Femur (tissue), 1 donor: ENCODE measurements around the gene CCT2.
A peak's percentile ranks its signal among the peaks of the same experiment; 100 is the strongest.
"Not testable (repeated sequence)": the region's sequence is repeated elsewhere in the genome, so short reads cannot be mapped to it uniquely, and the experiment has no call there.

Experiments used
- DNase-seq: peaks from one replicate; pipeline ENCODE4 v3.0.0-alpha.2; 2017

CCT2 gene

GRCh38 chr12:69589082-69589481, 3.8 kb downstream of the CCT2 start:
- DNase-seq: no peak

GRCh38 chr12:69595689-69596088, 10.4 kb downstream of the CCT2 start:
- DNase-seq: no peak

GRCh38 chr12:69598174-69598753, 13.0 kb downstream of the CCT2 start:
- no peak for DNase-seq

GRCh38 chr12:69600804-69601203, 15.5 kb downstream of the CCT2 start:
- no peak for DNase-seq

GRCh38 chr12:69601962-69602685, 16.9 kb downstream of the CCT2 start:
- DNase-seq: no peak

GRCh38 chr12:69602954-69603353, 17.7 kb downstream of the CCT2 start:
- DNase-seq: no peak

- DNase-seq: not testable (repeated sequence)
Measured at GRCh38 chr12:69603556-69603955, 18.3 kb downstream of the CCT2 start.

- DNase-seq: not testable (repeated sequence)
Measured at GRCh38 chr12:69604275-69604674, 19.0 kb downstream of the CCT2 start.

GRCh38 chr12:69608114-69608513, 22.9 kb downstream of the CCT2 start:
- DNase-seq: no peak

GRCh38 chr12:69610126-69610525, 24.9 kb downstream of the CCT2 start:
- no peak for DNase-seq

- DNase-seq: no peak
Measured at GRCh38 chr12:69610729-69611128, 25.5 kb downstream of the CCT2 start, which contains the start of gene LRRC10. TSS of gene LRRC10 (minus strand) at chr12:69610907. CDS start at chr12:69610838, 69 bp downstream.

- no peak for DNase-seq
Measured at GRCh38 chr12:69613351-69613750, 28.1 kb downstream of the CCT2 start.

- no peak for DNase-seq
Measured at GRCh38 chr12:69616025-69616424, 30.8 kb downstream of the CCT2 start.

GRCh38 chr12:69619050-69619449, 33.8 kb downstream of the CCT2 start:
- no peak for DNase-seq

GRCh38 chr12:69620077-69620476, 34.8 kb downstream of the CCT2 start:
- no peak for DNase-seq

- DNase-seq: no peak
Measured at GRCh38 chr12:69620921-69621320, 35.7 kb downstream of the CCT2 start.

- DNase-seq: no peak
Measured at GRCh38 chr12:69621551-69621950, 36.3 kb downstream of the CCT2 start.

- DNase-seq: peak; percentile 50
Measured at GRCh38 chr12:69623970-69624369, 38.7 kb downstream of the CCT2 start.

- DNase-seq: no peak
Measured at GRCh38 chr12:69627501-69627900, 42.2 kb downstream of the CCT2 start.

- DNase-seq: no peak
Measured at GRCh38 chr12:69630191-69630590, 44.9 kb downstream of the CCT2 start.

- DNase-seq: no peak
Measured at GRCh38 chr12:69633061-69633460, 47.8 kb downstream of the CCT2 start.

- DNase-seq: peak; percentile 58
Measured at GRCh38 chr12:69639400-69640016, 54.2 kb downstream of the CCT2 start.

- DNase-seq: no peak
Measured at GRCh38 chr12:69641546-69641945, 56.3 kb downstream of the CCT2 start.

GRCh38 chr12:69642531-69642930, 57.3 kb downstream of the CCT2 start:
- no peak for DNase-seq
